PFSK-1 (cell line): Measurements from ENCODE around the gene RUNX2.

Experiments
- FOXP2 ChIP-seq: optimal IDR thresholded peaks from 2 replicates; pipeline ENCODE3; 2011; ENCODE audit warnings: borderline replicate concordance, control low read depth, inconsistent platforms; ENCODE audit not compliant: insufficient read depth; ENCODE audit errors: extremely low read length, extremely low read depth
- POLR2AphosphoS5 ChIP-seq: IDR thresholded peaks from 2 replicates; pipeline ENCODE4 v1.6.1; 2012; ENCODE audit warnings: low read depth, mild to moderate bottlenecking, control low read depth, low read length, moderate library complexity
- SIN3A ChIP-seq: IDR thresholded peaks from 2 replicates; pipeline ENCODE4 v1.6.1; 2012; ENCODE audit warnings: mild to moderate bottlenecking, low read length, moderate library complexity, borderline replicate concordance; ENCODE audit not compliant: insufficient read depth
- TF ChIP-seq, protein P1 (sequence below), 2 experiments: IDR thresholded peaks; 2 replicates each; pipeline versions ENCODE4 v1.6.1 to v1.8.0; 2011 to 2012; ENCODE audit warnings: low read depth in 2 of 2, low read length in 2 of 2, control low read depth in 1 of 2, inconsistent platforms in 1 of 2, mild to moderate bottlenecking in 1 of 2, moderate library complexity in 1 of 2; ENCODE audit not compliant: insufficient read depth in 1 of 2

DNA sequence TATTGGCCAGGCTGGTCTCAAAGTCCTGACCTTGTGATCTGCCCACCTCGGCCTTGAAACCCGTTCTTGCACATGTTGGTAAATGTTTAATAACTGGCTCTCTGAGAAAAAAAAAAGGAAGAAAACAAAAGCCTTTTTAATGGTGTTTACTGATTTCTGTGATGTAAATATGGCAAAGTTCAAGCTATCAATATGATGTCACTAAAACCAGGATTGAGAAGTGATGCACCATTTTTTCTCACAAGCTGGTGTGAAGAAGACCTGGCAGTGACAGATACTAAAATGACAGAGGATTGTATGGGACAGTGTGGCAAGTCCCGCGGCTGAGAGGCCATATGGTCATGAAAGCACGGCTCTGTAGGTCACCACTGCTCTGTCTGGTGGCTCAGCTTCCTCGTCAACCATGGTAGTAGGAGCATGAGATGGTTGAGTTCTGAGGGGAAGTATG, 245.9 kb downstream of the RUNX2 start:
- TF ChIP-seq, protein P1, sequence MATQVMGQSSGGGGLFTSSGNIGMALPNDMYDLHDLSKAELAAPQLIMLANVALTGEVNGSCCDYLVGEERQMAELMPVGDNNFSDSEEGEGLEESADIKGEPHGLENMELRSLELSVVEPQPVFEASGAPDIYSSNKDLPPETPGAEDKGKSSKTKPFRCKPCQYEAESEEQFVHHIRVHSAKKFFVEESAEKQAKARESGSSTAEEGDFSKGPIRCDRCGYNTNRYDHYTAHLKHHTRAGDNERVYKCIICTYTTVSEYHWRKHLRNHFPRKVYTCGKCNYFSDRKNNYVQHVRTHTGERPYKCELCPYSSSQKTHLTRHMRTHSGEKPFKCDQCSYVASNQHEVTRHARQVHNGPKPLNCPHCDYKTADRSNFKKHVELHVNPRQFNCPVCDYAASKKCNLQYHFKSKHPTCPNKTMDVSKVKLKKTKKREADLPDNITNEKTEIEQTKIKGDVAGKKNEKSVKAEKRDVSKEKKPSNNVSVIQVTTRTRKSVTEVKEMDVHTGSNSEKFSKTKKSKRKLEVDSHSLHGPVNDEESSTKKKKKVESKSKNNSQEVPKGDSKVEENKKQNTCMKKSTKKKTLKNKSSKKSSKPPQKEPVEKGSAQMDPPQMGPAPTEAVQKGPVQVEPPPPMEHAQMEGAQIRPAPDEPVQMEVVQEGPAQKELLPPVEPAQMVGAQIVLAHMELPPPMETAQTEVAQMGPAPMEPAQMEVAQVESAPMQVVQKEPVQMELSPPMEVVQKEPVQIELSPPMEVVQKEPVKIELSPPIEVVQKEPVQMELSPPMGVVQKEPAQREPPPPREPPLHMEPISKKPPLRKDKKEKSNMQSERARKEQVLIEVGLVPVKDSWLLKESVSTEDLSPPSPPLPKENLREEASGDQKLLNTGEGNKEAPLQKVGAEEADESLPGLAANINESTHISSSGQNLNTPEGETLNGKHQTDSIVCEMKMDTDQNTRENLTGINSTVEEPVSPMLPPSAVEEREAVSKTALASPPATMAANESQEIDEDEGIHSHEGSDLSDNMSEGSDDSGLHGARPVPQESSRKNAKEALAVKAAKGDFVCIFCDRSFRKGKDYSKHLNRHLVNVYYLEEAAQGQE (IDR thresholded peaks at IDR 0.05; ENCODE audit: insufficient read depth in 1 of 2, low read depth in 2 of 2, low read length in 2 of 2), result no peak
- no peak for TF ChIP-seq POLR2AphosphoS5
- no peak for TF ChIP-seq SIN3A
- TF ChIP-seq FOXP2, result no peak
